ENCODE measurements around the gene CYP27B1. TPM values are rescaled to one million over a fixed set of nuclear protein-coding genes. Genes with fewer than 3 reads are reported as not detected.

CYP27B1 gene
- total RNA-seq, 2 experiments from 2014 or later = 6.9 to 7.1 TPM

DNA sequence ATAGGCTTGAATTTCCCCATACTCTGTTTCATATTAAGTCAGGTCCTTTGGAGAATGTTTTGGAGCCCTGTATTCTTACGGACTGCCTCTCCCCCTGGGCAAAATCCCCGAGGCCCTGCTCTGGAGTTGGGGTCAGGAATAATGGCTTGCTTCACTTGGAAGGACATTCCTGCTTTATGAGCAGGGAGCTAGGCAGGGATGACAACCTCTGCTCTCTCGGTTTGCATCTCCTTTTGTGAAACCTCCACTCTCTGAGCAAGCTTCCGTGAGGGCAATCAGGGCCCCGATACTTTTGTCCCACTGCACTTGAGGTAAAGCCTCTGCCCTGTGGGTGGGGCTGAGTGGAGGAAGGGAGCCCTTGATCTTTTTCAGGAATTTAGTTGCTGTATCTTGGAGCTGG is 53.7 kb downstream of the CYP27B1 start:
- TF ChIP-seq EZH2phosphoT487 (IDR thresholded peaks at IDR 0.05; ENCODE audit: borderline replicate concordance, low read depth, low read length) (no peak), CTCF (conservative IDR thresholded peaks at IDR 0.05; ENCODE audit: low read length) (no peak)
- no peaks in the 10 kb centered on the region for H3K79me2 ChIP-seq (ENCODE audit: insufficient read depth, low read depth, low read length)
- BruUV-seq (replicated peaks) = no TSS peak
- POLR2A ChIA-PET = interaction anchor here (1.0 to 1.5 kb wide), 2 partner anchors 10 to 19 kb away, joined by 3 to 6 read pairs; partner anchors contain the start of gene OS9
- DNase-seq (ENCODE audit: low spot score) = no peak
- H2AFZ ChIP-seq (ENCODE audit: low read length) = no peak overlapping the region
- H3K36me3 ChIP-seq (ENCODE audit: insufficient read depth, low read length) = peaks cover 47% of the 10 kb centered on the region
- peaks cover 29% of the 10 kb centered on the region for H3K4me1 ChIP-seq (ENCODE audit: insufficient read depth, low read length, poor library complexity, severe bottlenecking)
- H3K9me3 ChIP-seq (ENCODE audit: low read length) = no peaks in the 10 kb centered on the region
- no peak overlapping the region for H3K4me2 ChIP-seq (ENCODE audit: low read length)
- intact Hi-C loops (cut with micrococcal nuclease; ENCODE audit: unreplicated experiment) = no loop called here
- CTCF ChIA-PET (ENCODE audit: unreplicated experiment) = no interaction called here
- no peaks in the 10 kb centered on the region for H3K9me2 ChIP-seq (ENCODE audit: insufficient read depth, low read length)
- H3K27ac ChIP-seq (ENCODE audit: low read depth, low read length, poor library complexity, severe bottlenecking) = no peak overlapping the region
- H4K20me1 ChIP-seq (ENCODE audit: insufficient read depth, low read length) = no peaks in the 10 kb centered on the region
- no peak overlapping the region for H3K4me3 ChIP-seq (ENCODE audit: low read depth, low read length, poor library complexity, severe bottlenecking)

DNA sequence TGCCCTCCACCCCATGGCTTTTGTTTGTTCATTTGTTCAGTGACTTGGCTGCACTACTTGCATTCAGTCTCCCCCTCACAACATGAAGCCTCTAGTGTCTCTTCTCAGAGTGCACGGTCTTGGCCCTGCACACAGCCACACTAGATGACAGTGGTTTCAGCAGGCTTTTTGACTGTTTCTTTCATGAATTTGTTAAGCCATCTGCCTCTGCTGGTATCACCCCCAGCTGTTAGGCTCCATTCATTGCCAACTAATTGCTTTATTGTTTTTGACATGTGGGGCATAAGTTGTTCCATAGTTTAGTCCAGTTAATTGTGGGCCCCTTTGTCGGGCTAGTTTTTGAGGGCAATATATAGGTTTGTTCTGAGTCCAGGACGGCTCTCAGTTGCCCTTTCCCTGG is 54.2 kb downstream of the CYP27B1 start:
- Histone ChIP-seq H4K20me1 (ENCODE audit: insufficient read depth, low read length) (no peaks in the 10 kb centered on the region), H3K9me2 (ENCODE audit: insufficient read depth, low read length) (no peaks in the 10 kb centered on the region), H2AFZ (ENCODE audit: low read length) (no peak overlapping the region), H3K4me2 (ENCODE audit: low read length) (no peak overlapping the region), H3K4me1 (ENCODE audit: insufficient read depth, low read length, poor library complexity, severe bottlenecking) (peaks cover 29% of the 10 kb centered on the region), H3K79me2 (ENCODE audit: insufficient read depth, low read depth, low read length) (no peaks in the 10 kb centered on the region), H3K4me3 (ENCODE audit: low read depth, low read length, poor library complexity, severe bottlenecking) (no peak overlapping the region), H3K36me3 (ENCODE audit: insufficient read depth, low read length) (peaks cover 43% of the 10 kb centered on the region), H3K27ac (ENCODE audit: low read depth, low read length, poor library complexity, severe bottlenecking) (no peak overlapping the region), H3K9me3 (ENCODE audit: low read length) (no peaks in the 10 kb centered on the region)
- BruUV-seq (replicated peaks) = no TSS peak
- CTCF ChIA-PET (ENCODE audit: unreplicated experiment) = no interaction called here
- intact Hi-C loops (cut with micrococcal nuclease; ENCODE audit: unreplicated experiment) = no loop called here
- DNase-seq (ENCODE audit: low spot score) = no peak
- TF ChIP-seq CTCF (conservative IDR thresholded peaks at IDR 0.05; ENCODE audit: low read length) (no peak), EZH2phosphoT487 (IDR thresholded peaks at IDR 0.05; ENCODE audit: borderline replicate concordance, low read depth, low read length) (no peak)
- POLR2A ChIA-PET = no interaction called here

Small RNAs within 50 kb of the gene (microRNA-seq; reads per million reads assigned to microRNA genes)
- gene MIR6759 (ENCODE audit: borderline replicate concordance) = not detected

Small RNAs within 50 kb of the gene (small RNA-seq; reads per million reads assigned to genes)
- gene RNU6-1083P = not detected

Other genes starting within 250 kb of the CYP27B1 start
- 42.7 and 43.7 TPM in 2 replicates for gene DDIT3, start 246.6 kb downstream of the CYP27B1 start, total RNA-seq (2014; rRNA removed; shearing (Covaris generic))
- gene DDIT3, start 246.6 kb downstream of the CYP27B1 start, total RNA-seq (2022) = 32.3 and 34.5 TPM in 2 replicates
- gene MBD6, start 244.3 kb downstream of the CYP27B1 start, total RNA-seq (2014; rRNA removed; shearing (Covaris generic)) = 21.8 and 23.9 TPM in 2 replicates
- 110 and 112 TPM in 2 replicates for gene MBD6, start 244.3 kb downstream of the CYP27B1 start, total RNA-seq (2022)
- 61.8 and 68.4 TPM in 2 replicates for gene DCTN2, start 219.9 kb downstream of the CYP27B1 start, total RNA-seq (2014; rRNA removed; shearing (Covaris generic))
- gene DCTN2, start 219.9 kb downstream of the CYP27B1 start, total RNA-seq (2022) = 97.2 and 98.9 TPM in 2 replicates
- gene KIF5A, start 217.0 kb downstream of the CYP27B1 start, total RNA-seq (2014; rRNA removed; shearing (Covaris generic)) = 0.09 and 0.10 TPM in 2 replicates
- 1.2 and 1.6 TPM in 2 replicates for gene KIF5A, start 217.0 kb downstream of the CYP27B1 start, total RNA-seq (2022)
- 9.0 and 14.5 TPM in 2 replicates for gene PIP4K2C, start 175.9 kb downstream of the CYP27B1 start, total RNA-seq (2014; rRNA removed; shearing (Covaris generic))
- 14.8 and 15.9 TPM in 2 replicates for gene PIP4K2C, start 175.9 kb downstream of the CYP27B1 start, total RNA-seq (2022)
- not detected in 2 replicates for gene DTX3, start 162.3 kb downstream of the CYP27B1 start, total RNA-seq (2014; rRNA removed; shearing (Covaris generic))
- gene DTX3, start 162.3 kb downstream of the CYP27B1 start, total RNA-seq (2022) = 0.11 TPM in 1 of 2 replicates, not detected in the other
- not detected in 2 replicates for gene ARHGEF25, start 155.6 kb downstream of the CYP27B1 start, total RNA-seq (2014; rRNA removed; shearing (Covaris generic))
- not detected in 2 replicates for gene ARHGEF25, start 155.6 kb downstream of the CYP27B1 start, total RNA-seq (2022)
- gene B4GALNT1, start 133.9 kb downstream of the CYP27B1 start, total RNA-seq (2014; rRNA removed; shearing (Covaris generic)) = 1.1 and 1.2 TPM in 2 replicates
- gene B4GALNT1, start 133.9 kb downstream of the CYP27B1 start, total RNA-seq (2022) = 3.1 and 3.8 TPM in 2 replicates
- 82.6 and 104 TPM in 2 replicates for gene OS9, start 72.9 kb downstream of the CYP27B1 start, total RNA-seq (2014; rRNA removed; shearing (Covaris generic))
- 109 and 112 TPM in 2 replicates for gene OS9, start 72.9 kb downstream of the CYP27B1 start, total RNA-seq (2022)
- gene AGAP2, start 28.3 kb downstream of the CYP27B1 start, total RNA-seq (2014; rRNA removed; shearing (Covaris generic)) = 10.7 and 14.8 TPM in 2 replicates
- gene AGAP2, start 28.3 kb downstream of the CYP27B1 start, total RNA-seq (2022) = 26.5 and 28.8 TPM in 2 replicates
- gene TSPAN31, start 22.0 kb downstream of the CYP27B1 start, total RNA-seq (2014; rRNA removed; shearing (Covaris generic)) = 0.80 and 2.4 TPM in 2 replicates
- 6.3 and 6.4 TPM in 2 replicates for gene TSPAN31, start 22.0 kb downstream of the CYP27B1 start, total RNA-seq (2022)
- gene CDK4, start 14.8 kb downstream of the CYP27B1 start, total RNA-seq (2014; rRNA removed; shearing (Covaris generic)) = 272 and 280 TPM in 2 replicates
- gene CDK4, start 14.8 kb downstream of the CYP27B1 start, total RNA-seq (2022) = 172 and 192 TPM in 2 replicates
- 29.3 and 29.4 TPM in 2 replicates for gene MARCHF9, start 12.0 kb downstream of the CYP27B1 start, total RNA-seq (2014; rRNA removed; shearing (Covaris generic))
- gene MARCHF9, start 12.0 kb downstream of the CYP27B1 start, total RNA-seq (2022) = 46.2 and 47.7 TPM in 2 replicates
- gene METTL1, start 5.0 kb upstream of the CYP27B1 start, total RNA-seq (2014; rRNA removed; shearing (Covaris generic)) = 12.5 and 22.2 TPM in 2 replicates
- gene METTL1, start 5.0 kb upstream of the CYP27B1 start, total RNA-seq (2022) = 23.6 and 27.0 TPM in 2 replicates
- gene EEF1AKMT3, start 5.5 kb upstream of the CYP27B1 start, total RNA-seq (2014; rRNA removed; shearing (Covaris generic)) = 3.4 and 5.3 TPM in 2 replicates
- 6.3 TPM in 2 replicates for gene EEF1AKMT3, start 5.5 kb upstream of the CYP27B1 start, total RNA-seq (2022)
- 35.2 and 49.8 TPM in 2 replicates for gene TSFM, start 15.7 kb upstream of the CYP27B1 start, total RNA-seq (2014; rRNA removed; shearing (Covaris generic))
- 38.5 and 49.8 TPM in 2 replicates for gene TSFM, start 15.7 kb upstream of the CYP27B1 start, total RNA-seq (2022)
- gene AVIL, start 51.7 kb upstream of the CYP27B1 start, total RNA-seq (2014; rRNA removed; shearing (Covaris generic)) = 0.23 and 1.2 TPM in 2 replicates
- gene AVIL, start 51.7 kb upstream of the CYP27B1 start, total RNA-seq (2022) = 1.6 and 2.6 TPM in 2 replicates
- 38.8 and 44.2 TPM in 2 replicates for gene CTDSP2, start 79.7 kb upstream of the CYP27B1 start, total RNA-seq (2014; rRNA removed; shearing (Covaris generic))
- 118 and 145 TPM in 2 replicates for gene CTDSP2, start 79.7 kb upstream of the CYP27B1 start, total RNA-seq (2022)
- 42.9 and 51.3 TPM in 2 replicates for gene ATP23, start 174.5 kb upstream of the CYP27B1 start, total RNA-seq (2014; rRNA removed; shearing (Covaris generic))
- 27.5 and 31.7 TPM in 2 replicates for gene ATP23, start 174.5 kb upstream of the CYP27B1 start, total RNA-seq (2022)